Brain microvascular endothelial cell (primary cell): Measurements from ENCODE around the gene L2HGDH.

Source experiments
- DNase-seq: peaks from one replicate; pipeline ENCODE4 v3.0.0-alpha.2; 2020
- H3K27ac ChIP-seq: fragments of 250-450 bp; sonication (Bioruptor Pico); 2 replicates; pipeline ENCODE4 v1.5.1; 2020; ENCODE audit warnings: mild to moderate bottlenecking, moderate library complexity
- H3K27me3 ChIP-seq: fragments of 250-450 bp; sonication (Bioruptor Pico); replicated peaks from 2 replicates; pipeline ENCODE4 v1.5.1; 2020; ENCODE audit warnings: mild to moderate bottlenecking
- H3K36me3 ChIP-seq: fragments of 250-450 bp; sonication (Bioruptor Pico); replicated peaks from 2 replicates; pipeline ENCODE4 v1.5.1; 2020; ENCODE audit warnings: mild to moderate bottlenecking
- H3K4me3 ChIP-seq: 2 replicates; pipeline ENCODE4 v1.5.1; 2011; ENCODE audit warnings: low read depth, mild to moderate bottlenecking, control low read depth, low read length, moderate library complexity
- CTCF ChIP-seq: IDR thresholded peaks from 2 replicates; pipeline ENCODE4 v1.5.1; 2011; ENCODE audit warnings: low read depth, mild to moderate bottlenecking, moderate library complexity, low read length, control low read depth, inconsistent platforms; ENCODE audit errors: missing control alignments
- in situ Hi-C: cut with HindIII; loops from 2 replicates; pipeline ENCODE4 v1.10.0; 2017; ENCODE audit warnings: low sequenced_read_pairs, low pct_ligation_motif_present

Gene L2HGDH

DNA sequence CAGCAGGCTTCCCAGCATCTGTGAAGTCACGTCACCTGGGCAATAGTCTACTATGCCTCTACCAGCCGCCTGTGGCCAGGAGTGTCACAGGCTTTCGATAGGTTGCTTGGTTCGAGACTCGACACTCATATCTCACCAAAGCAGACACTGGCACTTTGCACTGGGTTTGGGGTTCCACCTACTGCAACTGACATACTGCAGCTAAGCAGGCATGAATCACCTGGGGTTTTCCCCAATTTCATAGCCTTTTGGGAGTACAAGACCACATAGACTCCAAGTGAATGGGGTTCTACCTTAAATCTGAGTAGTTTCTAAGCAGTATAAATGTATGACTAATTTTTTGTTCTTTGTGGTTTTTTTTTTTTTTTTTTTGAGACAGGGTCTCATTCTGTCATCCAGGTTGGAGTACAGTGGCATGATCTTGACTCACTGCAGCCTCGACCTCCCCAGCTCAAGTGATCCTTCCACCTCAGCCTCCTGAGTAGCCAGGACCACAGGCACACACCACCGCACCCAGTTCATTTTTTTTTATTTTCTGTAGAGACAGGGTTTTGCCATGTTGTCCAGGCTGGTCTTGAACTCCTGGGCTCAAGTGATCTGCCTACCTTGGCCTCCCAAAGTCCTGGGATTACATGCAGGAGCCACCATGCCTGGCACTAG, 32.2 kb upstream of the L2HGDH start:
- Histone ChIP-seq H3K27ac (no peak overlapping the region), H3K27me3 (no peaks in the 10 kb centered on the region), H3K4me3 (no peak overlapping the region), H3K36me3 (no peaks in the 10 kb centered on the region)
- no peak for TF ChIP-seq CTCF
- no peak for DNase-seq
- in situ Hi-C loops, result no loop called here

DNA sequence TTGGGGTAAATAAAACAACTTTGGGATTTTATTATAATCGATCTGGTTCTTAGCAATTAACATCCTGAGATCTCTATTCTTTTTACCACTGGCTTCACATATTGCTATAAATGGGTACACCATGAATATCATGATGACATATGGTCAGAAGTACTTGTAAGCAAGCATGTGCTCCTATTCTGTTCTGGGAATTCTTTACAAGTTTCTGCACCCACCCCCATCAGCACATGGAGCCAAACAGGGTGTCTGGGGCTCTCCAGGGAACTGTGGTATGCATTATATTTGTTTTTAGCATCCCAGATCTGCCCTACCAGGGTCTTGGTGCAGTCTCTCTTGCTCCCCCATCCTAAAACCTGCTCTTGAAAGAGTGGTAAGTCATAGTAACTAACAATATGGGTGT, 31.4 kb upstream of the L2HGDH start:
- no peak for DNase-seq
- Histone ChIP-seq H3K36me3 (no peaks in the 10 kb centered on the region), H3K4me3 (no peak overlapping the region), H3K27ac (no peak overlapping the region), H3K27me3 (no peaks in the 10 kb centered on the region)
- in situ Hi-C loops, result no loop called here
- no peak for TF ChIP-seq CTCF

- H3K27me3 ChIP-seq, result no peaks in the 10 kb centered on the region
- no peak overlapping the region for H3K27ac ChIP-seq
- H3K36me3 ChIP-seq, result no peaks in the 10 kb centered on the region
- peak; percentile 60 for TF ChIP-seq CTCF
- peak; percentile 69 for DNase-seq
- no peak overlapping the region for H3K4me3 ChIP-seq
- in situ Hi-C loops, result no loop called here
Measured at GRCh38 chr14:50342221-50343078, 30.4 kb upstream of the L2HGDH start.

DNA sequence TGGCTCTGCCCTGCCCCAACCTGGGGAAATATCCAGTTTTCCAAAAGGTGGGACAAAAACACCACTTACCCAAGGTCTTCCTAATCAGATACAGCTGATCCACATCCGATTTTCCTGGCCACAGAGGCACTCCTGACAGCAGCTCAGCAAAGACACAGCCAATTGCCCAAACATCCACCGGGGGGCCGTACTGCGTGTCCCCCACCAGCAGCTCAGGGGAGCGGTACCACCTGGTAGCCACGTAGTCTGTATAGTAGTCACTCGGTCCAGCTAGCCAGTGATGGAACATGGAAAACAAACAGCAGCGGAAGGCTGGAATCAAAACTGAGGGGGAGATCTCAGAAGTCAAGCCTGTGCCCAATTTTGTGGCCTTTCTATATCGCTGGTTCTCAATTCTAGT, 28.9 kb upstream of the L2HGDH start:
- H3K27ac ChIP-seq, result no peak overlapping the region
- no peaks in the 10 kb centered on the region for H3K36me3 ChIP-seq
- peak; percentile 46 for TF ChIP-seq CTCF
- no peak for DNase-seq
- H3K27me3 ChIP-seq, result no peaks in the 10 kb centered on the region
- in situ Hi-C loops, result no loop called here
- H3K4me3 ChIP-seq, result no peak overlapping the region

DNA sequence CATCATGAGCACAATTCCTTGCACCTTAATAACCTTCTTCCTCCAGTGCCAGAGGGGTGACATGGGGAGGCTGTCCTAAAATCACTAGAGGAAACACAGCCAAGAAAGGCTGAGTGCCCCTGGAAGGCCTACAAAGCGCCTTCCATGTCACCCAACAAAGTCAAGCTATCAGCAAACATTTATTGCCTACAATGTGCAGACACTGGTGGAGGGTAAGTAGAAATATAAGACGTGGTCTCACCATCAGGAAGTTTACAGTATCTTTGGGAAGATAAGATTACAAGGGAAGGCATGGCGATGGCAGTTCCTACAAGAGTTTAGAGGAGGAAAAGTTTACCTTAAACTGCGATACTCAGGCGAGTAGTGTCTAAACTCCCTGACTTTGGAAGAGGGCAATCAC, 28.0 kb upstream of the L2HGDH start:
- no peak for TF ChIP-seq CTCF
- Histone ChIP-seq H3K4me3 (no peak overlapping the region), H3K27ac (no peak overlapping the region), H3K27me3 (no peaks in the 10 kb centered on the region), H3K36me3 (no peaks in the 10 kb centered on the region)
- in situ Hi-C loops, result no loop called here
- DNase-seq, result no peak
